Activated T-cell treated with anti-CD3 and anti-CD28 coated beads, Interleukin-2, amount 50 U/mL, for 4 hours (primary cell): ENCODE data around the gene PRR7. TPM values are rescaled to one million over a fixed set of nuclear protein-coding genes. Genes with fewer than 3 reads are reported as not detected.

Source experiments
- ATAC-seq, 2 donors: fragments of 200-7000 bp; cut with Tn5 transposase; one replicate each; pipeline ENCODE4 v1.10.0; 2021
- DNase-seq: peaks from one replicate; pipeline ENCODE4 v3.0.0-alpha.2; 2020
- H3K27me3 Mint-ChIP-seq: one replicate; pipeline ENCODE4 v1.8.0; 2021; ENCODE audit warnings: low read depth, mixed read lengths
- H3K36me3 Mint-ChIP-seq: one replicate; pipeline ENCODE4 v1.8.0; 2022; ENCODE audit warnings: mixed read lengths; ENCODE audit not compliant: insufficient read depth
- H3K4me1 Mint-ChIP-seq: one replicate; pipeline ENCODE4 v1.8.0; 2021; ENCODE audit warnings: low read depth, mixed read lengths
- H3K4me3 Mint-ChIP-seq: one replicate; pipeline ENCODE4 v1.8.0; 2021; ENCODE audit warnings: mild to moderate bottlenecking, moderate library complexity, mixed read lengths
- H3K9me3 Mint-ChIP-seq: one replicate; pipeline ENCODE4 v1.8.0; 2021; ENCODE audit warnings: mixed read lengths
- total RNA-seq, 3 donors: library from RNA; stranded (reverse); gene quantifications; one replicate each; pipeline ENCODE4 v1.2.1, GENCODE V29; 2021

Gene PRR7
- total RNA-seq, 3 donors from 2014 or later, result 11.7 to 19.8 (median 14.2) TPM

DNA sequence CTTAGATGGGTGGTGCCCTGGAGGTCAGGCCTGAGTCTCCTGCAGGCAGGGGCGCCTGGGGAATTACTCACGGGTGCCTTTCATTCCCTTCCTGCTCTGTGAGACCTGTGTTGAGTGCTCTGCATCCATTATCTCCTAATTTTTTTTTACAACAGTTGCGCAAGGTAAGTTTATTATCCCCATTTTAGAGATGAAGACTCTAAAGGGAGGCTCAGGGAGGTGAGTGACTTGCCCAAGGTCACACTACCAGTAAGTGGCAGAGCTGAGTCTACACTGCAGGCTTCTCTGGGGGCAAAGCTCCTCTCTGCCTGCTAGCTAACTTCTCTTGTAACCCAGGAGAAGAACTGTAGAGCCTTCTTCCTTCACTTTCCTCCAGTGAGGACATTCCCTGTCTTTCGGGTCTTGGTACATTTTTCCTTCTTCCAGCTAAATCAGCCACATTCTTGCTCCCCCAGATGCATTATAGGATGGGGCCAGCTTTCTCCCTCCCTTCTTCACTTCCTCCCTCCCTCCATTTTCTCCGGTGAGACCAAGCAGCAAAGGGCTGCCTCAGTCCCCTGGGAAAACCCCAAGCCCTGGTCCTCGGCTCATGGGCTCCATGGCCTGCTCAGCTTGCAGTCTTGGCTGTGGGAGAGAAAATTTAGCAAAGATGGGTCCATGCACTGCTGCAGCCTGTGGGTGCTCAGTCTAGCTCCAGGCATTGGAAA is 1.8 kb downstream of the PRR7 start:
- Mint-ChIP-seq H3K4me1 (peaks cover 49% of the 10 kb centered on the region), H3K27me3 (no peaks in the 10 kb centered on the region), H3K36me3 (no peaks in the 10 kb centered on the region), H3K4me3 (peak overlapping the region; percentile 56), H3K9me3 (no peaks in the 10 kb centered on the region)
- no peak for ATAC-seq
- no peak for DNase-seq

DNA sequence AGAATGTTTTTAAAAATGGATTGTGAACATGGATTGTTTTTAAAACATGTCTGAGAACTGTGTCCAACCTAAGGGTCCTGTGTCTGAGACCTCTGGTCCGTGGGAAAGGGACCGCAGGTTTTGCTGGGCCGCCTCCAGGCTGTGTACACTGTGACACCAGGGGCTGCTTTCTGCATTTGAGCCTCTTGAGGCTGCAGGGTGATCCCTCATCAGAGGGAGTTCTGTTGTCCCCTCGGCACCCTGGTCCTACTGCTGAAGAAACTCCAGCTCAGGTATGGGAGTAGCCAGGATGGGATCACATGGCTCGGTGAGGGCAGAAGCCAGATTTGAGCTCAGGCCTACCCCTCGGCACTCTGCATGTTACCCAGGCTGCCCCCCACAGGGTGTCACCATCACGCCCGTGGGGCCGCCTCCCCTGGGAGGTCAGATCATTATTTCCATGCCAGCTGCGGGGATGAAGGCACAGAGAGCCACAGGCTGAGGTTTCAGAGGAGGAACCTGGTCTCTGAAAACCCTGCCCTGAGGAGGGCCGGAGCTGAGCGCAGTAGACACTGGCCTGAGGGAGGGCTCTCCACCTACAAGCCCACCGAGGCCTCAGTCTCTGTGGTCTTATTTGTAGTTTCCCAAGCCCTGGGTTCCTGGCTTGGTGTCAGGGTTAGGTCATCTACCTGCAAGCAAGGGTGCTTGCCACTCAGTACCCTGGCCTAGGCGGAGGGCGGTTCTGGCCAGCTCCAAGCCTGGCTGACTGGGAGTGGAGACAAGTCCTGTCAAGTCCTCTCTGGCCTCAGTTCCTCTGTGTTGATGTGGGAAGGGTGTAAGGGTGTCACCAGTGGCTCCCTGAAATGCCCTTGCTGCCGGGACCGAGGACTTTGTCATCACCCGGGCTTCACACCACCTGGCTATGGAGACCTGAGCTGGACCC is 2.8 kb downstream of the PRR7 start:
- DNase-seq, result no peak
- no peak for ATAC-seq
- Mint-ChIP-seq H3K4me1 (peaks cover 50% of the 10 kb centered on the region), H3K4me3 (no peak overlapping the region), H3K9me3 (no peaks in the 10 kb centered on the region), H3K36me3 (no peaks in the 10 kb centered on the region), H3K27me3 (no peaks in the 10 kb centered on the region)

DNA sequence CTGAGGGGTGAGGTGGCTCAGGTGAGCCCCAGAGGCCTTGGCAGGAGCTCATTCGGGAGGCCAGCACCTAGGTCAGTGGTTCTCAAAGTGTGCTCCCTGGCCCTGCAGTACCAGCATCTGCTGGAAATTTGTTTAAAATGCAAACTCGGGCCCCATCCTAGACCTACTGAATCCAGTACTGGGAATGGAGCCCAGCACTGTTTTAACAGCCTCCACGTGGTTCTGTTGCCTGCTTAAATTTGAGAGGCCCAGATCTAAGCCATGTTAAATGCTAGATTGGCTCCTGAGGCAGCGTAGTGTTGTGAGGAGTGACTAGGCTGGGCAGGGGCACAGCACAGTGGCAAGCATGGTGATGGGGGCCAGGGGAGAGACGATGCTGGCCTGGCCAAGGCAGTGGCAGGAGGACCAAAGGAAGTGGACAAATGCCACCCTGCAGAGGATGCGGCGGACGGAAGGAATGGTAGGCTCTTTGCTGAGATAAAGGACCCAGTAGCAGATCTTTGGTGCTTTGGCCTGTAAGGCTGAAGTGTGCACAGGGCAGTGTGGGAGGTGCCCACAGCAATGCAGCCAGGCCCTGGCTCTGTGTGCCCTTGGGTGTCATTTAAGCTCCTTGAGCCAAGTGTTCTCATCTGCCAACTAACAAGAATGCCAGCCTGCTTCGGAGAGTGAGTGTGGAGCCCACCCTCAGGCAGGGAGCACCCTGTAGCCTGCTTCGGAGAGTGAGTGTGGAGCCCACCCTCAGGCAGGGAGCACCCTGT is 4.2 kb downstream of the PRR7 start:
- ATAC-seq, result no peak
- H3K4me1 Mint-ChIP-seq, result peaks cover 35% of the 10 kb centered on the region
- H3K9me3 Mint-ChIP-seq, result no peaks in the 10 kb centered on the region
- H3K36me3 Mint-ChIP-seq, result no peaks in the 10 kb centered on the region
- H3K27me3 Mint-ChIP-seq, result no peaks in the 10 kb centered on the region
- no peak for DNase-seq
- no peak overlapping the region for H3K4me3 Mint-ChIP-seq

DNA sequence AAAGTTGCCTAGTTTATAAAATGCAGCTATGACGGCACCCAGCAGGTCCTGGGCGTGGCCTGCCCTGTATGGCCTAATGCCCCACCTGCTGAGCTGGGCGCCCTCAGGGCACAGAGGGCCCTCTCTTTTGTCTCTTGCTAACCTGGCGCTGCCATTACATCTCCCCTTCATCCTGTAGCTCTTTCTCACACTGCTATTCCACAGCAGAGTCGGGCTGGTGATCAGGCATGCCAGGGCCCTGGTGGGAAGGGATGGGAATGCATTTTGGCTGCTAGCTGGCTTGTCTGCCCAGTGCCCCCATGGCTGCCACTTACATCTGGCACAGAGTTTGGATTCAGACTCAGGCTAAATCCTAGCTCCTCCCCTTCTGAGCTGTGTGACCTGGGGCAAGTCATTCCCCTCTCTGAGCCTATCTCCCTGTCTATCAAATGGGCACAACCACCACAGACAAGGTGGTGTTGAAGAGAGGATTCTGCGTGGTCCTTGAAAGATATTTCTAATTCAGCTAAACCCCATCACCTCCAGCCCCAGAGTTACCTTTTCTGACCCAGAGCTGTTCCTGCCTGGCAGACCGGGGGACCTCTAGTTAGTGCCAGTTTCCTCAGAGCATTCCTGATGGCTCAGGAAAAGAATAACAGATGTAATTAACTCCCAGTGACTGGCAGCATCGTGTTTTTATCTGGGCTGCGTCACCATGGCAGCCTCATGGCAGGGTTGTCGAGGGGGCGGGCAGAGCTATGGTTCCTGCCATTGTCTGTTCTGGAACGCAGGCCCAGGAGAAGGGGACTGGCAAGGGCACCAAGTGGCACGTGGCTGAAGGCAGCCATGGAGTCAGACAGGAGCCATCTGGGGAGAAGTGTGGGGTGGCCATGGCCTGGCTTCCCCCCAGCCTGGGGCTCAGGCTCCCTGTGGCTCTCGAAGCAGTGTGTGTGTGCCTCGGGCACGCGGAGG is 6.3 kb downstream of the PRR7 start:
- peak overlapping the region; percentile 51 for H3K4me3 Mint-ChIP-seq
- ATAC-seq, result no peak

DNA sequence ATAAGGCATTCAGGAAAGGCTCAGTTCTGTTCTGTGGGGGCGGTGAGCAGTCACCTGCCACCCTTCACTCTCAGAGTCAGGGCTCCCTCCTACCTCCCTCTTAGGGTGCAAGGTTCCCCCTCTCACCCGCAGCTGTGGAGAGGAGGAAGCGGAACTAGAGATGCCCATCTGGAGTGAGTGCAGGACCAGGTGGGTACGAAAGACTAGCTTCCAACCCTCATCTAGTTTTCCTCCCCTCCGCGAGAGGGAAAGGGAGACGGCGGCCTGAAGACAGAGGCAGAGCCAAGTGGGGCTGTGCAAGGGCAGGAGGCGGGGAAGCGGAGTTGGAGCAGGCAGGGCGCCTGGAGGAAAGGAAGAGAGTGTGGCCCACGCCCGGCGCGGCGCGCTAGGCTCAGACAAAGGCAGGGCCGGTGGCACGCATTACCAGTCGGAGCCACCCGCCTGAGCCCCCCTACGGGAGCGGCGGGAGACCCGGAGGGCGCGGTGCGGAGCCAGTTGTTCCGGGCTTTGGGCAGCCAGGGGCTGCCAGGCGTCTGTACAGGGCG is 7.3 kb downstream of the PRR7 start:
- DNase-seq (no peak), ATAC-seq (peak in 1 of 2 donors; percentile 2)
- Mint-ChIP-seq H3K27me3 (no peaks in the 10 kb centered on the region), H3K4me3 (peak overlapping the region; percentile 80), H3K4me1 (peaks cover 26% of the 10 kb centered on the region), H3K36me3 (no peaks in the 10 kb centered on the region), H3K9me3 (no peaks in the 10 kb centered on the region)

More for the DNA sequence above, 6.3 kb downstream of the PRR7 start:
- no peaks in the 10 kb centered on the region for H3K27me3 Mint-ChIP-seq
- H3K4me1 Mint-ChIP-seq, result peaks cover 35% of the 10 kb centered on the region
- H3K9me3 Mint-ChIP-seq, result no peaks in the 10 kb centered on the region
- no peak for DNase-seq
- H3K36me3 Mint-ChIP-seq, result no peaks in the 10 kb centered on the region

DNA sequence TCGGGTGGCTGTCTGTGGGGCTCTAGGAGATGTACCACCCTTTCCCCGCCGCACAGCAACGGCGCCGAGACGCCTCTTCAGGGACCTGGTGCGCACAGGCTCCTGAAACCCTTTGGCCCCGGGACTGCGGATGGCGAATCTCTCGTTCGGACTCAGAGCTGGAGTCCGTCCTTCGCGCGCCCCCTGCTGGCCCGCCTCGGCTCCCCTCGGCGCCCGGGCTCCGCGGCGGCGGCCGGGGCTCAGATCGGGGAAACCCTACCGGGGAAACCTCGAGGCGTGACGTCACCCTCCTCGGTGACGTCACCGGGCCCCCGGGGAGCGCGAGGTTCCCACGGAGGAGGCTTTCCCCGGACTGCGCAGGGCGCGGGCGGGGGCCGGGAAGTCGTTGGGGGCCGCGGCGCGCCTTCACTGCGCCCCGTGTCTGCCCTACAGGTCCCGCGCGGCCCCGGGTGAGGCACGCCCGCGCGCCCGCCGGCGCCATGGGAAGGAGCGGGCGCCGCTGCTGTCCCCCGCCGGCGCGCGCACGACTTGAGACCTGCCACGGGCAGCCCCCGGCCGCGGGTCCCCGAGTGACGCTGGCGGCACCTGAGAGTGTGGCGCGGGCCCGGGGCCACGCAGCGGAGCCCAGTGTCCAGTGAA is 7.9 kb downstream of the PRR7 start:
- peak overlapping the region; percentile 80 for H3K4me3 Mint-ChIP-seq

DNA sequence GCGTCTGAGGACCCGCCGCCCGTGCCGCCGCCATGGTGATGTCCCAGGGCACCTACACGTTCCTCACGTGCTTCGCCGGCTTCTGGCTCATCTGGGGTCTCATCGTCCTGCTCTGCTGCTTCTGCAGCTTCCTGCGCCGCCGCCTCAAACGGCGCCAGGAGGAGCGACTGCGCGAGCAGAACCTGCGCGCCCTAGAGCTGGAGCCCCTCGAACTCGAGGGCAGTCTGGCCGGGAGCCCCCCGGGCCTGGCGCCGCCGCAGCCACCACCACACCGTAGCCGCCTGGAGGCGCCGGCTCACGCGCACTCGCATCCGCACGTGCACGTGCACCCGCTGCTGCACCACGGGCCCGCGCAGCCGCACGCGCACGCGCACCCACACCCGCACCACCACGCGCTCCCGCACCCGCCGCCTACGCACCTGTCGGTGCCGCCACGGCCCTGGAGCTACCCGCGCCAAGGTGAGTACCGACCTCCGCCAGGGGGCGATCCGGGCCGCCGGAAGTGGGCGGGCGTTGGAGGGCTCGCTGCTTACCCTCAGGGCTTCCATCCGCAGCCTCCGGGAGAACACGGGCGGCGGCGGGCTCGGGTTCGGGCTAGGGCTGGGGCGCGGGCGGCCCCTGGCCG is 8.5 kb downstream of the PRR7 start:
- H3K4me1 Mint-ChIP-seq, result peaks cover 26% of the 10 kb centered on the region
- peak overlapping the region; percentile 70 for H3K4me3 Mint-ChIP-seq
- peak; percentile 90 for DNase-seq
- H3K27me3 Mint-ChIP-seq, result no peaks in the 10 kb centered on the region
- no peaks in the 10 kb centered on the region for H3K36me3 Mint-ChIP-seq
- ATAC-seq, result peak; percentile 65 to 66
- H3K9me3 Mint-ChIP-seq, result no peaks in the 10 kb centered on the region

More for the DNA sequence above, 7.9 kb downstream of the PRR7 start:
- Mint-ChIP-seq H3K36me3 (no peaks in the 10 kb centered on the region), H3K4me1 (peaks cover 26% of the 10 kb centered on the region), H3K9me3 (no peaks in the 10 kb centered on the region), H3K27me3 (no peaks in the 10 kb centered on the region)
- peak; percentile 95 for DNase-seq
- peak; percentile 53 to 60 for ATAC-seq

DNA sequence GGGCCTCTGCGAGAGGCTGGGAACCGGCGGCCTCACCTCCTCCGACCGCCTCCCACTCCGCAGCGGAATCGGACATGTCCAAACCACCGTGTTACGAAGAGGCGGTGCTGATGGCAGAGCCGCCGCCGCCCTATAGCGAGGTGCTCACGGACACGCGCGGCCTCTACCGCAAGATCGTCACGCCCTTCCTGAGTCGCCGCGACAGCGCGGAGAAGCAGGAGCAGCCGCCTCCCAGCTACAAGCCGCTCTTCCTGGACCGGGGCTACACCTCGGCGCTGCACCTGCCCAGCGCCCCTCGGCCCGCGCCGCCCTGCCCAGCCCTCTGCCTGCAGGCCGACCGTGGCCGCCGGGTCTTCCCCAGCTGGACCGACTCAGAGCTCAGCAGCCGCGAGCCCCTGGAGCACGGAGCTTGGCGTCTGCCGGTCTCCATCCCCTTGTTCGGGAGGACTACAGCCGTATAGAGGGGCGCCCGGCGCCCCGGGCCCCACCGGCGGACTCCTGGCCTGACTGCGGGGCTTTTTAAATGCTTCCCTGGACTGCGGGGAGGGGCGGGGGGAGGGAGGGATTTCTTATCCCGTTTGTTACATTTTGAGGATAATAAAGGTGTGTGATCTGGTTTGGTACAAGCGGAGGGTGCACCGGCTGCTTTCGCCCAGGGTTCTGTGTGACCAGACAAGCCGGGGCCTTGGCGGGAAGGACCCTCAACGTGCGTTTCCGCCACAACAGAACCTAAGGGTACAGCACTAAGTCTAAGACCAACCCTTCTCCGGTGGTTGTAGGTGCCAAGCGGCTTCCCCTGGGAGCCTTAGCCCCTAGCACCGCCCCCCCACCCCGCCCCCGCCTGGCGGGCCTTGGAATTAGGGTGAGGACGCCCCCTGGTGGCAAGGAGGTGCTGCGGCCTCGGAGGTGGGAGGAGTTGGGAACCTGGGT is 9.3 kb downstream of the PRR7 start:
- no peaks in the 10 kb centered on the region for H3K27me3 Mint-ChIP-seq
- H3K4me3 Mint-ChIP-seq, result peak overlapping the region; percentile 83
- DNase-seq, result peak; percentile 96
- H3K4me1 Mint-ChIP-seq, result peaks cover 26% of the 10 kb centered on the region
- H3K9me3 Mint-ChIP-seq, result no peaks in the 10 kb centered on the region
- no peaks in the 10 kb centered on the region for H3K36me3 Mint-ChIP-seq
- ATAC-seq, result peak; percentile 18 to 29

DNA sequence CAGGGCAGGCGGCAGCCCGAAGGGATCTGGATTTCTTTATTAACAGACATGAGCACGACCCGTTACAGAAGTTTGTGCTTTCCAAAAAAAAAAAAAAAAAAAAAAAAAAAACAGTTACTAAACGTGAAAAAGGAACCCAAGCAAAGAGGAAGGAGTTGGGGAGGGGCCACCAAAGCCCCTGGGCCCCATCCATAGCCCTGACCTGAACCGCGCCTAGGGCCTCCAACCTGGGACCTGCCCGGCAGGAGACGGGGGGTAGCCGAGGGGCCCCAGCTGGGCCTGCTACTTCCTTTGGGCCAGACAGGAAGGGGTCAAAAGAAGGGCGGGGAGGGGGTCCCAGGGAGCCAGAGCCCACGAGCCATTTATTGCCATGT is 10.0 kb downstream of the PRR7 start:
- H3K36me3 Mint-ChIP-seq, result no peaks in the 10 kb centered on the region
- H3K4me1 Mint-ChIP-seq, result peaks cover 29% of the 10 kb centered on the region
- ATAC-seq (no peak), DNase-seq (no peak)
- no peaks in the 10 kb centered on the region for H3K9me3 Mint-ChIP-seq
- no peaks in the 10 kb centered on the region for H3K27me3 Mint-ChIP-seq
- H3K4me3 Mint-ChIP-seq, result no peak overlapping the region

DNA sequence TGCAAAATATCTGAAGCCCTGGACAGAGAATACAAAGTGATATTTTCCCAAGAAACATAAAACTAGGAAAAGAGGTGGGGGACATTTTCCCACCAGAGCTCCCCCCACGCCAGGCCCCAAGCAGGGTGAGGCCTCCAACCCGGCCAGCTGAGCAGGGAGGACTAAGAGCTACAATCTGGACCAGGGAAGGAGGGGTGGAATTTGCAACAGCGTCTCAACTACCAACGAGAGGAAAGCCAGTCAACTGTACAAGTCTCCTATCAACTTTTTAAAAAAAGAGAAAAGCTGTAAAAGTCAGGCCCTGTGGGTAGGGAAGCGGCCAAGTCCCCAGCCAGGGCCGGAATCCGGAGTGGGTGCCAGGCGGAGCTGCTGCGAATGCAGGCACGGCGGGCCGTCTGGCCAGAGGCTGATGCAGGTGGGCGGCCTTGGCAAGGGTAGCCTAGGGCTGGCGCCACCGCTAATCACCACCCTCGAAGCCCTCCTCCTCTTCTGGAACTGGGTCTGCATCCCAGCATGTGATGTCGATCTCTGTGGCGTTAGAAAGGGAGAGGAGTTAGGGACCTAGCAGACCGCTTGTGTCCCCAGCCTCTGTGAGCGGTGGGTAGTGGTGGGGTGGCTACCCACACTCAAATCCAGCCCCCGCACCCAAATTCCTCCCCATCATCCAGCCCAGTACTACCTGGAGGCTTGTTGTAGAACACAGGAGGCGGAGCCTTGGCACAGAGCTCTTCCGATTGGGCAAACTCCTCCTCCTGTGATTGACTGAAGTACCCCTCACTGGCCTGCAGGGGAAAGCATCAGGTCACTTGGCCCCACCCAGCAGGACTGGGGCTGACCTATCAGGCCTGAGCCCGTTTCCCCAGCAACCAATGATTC is 10.6 kb downstream of the PRR7 start:
- Mint-ChIP-seq H3K4me3 (peak overlapping the region; percentile 38), H3K27me3 (no peaks in the 10 kb centered on the region), H3K36me3 (no peaks in the 10 kb centered on the region), H3K4me1 (peaks cover 26% of the 10 kb centered on the region), H3K9me3 (no peaks in the 10 kb centered on the region)
- ATAC-seq (peak; percentile 23), DNase-seq (no peak)
